ENCODE measurements around the gene GNA12.

GRCh38 chr7:2779051-2779450 is 65.1 kb downstream of the GNA12 start:
- TF ChIP-seq EZH2phosphoT487 (IDR thresholded peaks at IDR 0.05; ENCODE audit: borderline replicate concordance, low read depth) = no peak
- TF ChIP-seq SIN3A (IDR thresholded peaks at IDR 0.05; ENCODE audit: borderline replicate concordance, low read depth, low read length) = no peak
